GM04503 (cell line): ENCODE measurements around the gene C3orf62.
"Not testable (repeated sequence)": the region's sequence is repeated elsewhere in the genome, so short reads cannot be mapped to it uniquely, and the experiment has no call there.

Experiments used
- DNase-seq: peaks from one replicate; pipeline ENCODE4 v3.0.0-alpha.2; 2012; ENCODE audit warnings: low read depth

The C3orf62 gene

DNA sequence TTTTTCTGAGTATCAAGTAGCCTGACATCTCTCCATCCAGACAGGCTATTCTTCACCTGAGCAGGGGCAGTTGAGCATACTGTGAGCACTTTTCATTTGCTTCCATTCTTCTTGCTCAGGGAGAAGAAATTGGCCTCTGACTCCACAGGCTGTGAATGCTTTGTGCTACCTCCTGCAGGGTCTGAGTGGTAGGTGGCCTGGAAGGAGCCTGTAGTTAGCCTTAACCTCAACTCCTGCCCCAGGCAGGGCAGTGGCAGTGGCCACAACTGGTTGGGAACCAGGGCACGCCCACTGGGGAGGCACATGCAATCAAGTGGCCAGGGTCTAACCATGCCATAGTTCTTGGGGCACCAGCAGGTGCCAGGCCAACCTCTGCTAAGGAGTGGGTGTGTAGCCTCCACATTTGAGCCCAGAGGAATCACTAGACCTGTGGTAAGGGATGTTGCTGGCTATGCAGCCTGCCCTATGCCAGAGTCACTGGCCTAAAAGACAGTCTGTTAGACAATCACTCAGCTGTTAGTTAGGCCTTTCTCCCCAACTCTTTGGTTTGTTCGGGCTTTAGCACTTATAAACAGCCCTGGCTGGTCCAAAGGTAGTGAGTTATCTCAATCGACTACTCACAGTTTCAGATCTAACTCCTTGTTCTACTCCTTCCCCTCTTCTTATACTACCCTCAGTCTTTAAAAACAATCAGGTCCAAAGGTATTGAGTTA lies 7.4 kb downstream of the C3orf62 start:
- DNase-seq = no peak

DNA sequence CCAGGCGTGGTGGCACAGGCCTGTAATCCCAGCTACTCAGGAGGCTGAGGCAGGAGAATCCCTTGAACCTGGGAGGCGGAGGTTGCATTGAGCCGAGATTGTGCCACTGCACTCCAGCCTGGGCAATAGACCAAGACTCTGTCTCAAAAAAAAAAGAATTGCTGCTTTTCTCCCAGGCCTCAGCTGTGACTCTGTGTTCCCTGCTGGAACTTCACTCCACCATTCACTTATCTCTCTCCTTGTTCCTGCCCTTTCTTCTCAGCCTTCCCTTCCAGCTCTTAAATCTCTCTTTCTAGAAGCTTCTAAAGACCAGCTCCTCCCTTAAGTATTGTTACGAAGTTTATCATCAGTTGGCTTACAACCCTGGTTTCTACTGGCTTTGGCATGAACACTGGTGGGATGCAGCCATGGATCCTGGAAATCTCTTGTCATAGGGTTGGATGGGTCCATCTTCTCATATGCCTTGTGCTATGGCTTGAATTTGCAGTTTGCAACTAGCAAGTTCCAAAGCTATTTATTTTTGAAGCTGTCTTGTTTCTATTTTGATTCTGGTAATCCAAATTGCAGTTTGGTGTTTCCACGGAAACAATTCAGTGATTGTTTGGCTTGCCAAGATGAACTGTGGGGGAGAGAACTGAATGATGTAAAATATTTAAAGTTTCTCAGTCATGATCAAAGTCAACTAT lies 10.5 kb downstream of the C3orf62 start:
- DNase-seq = no peak

DNA sequence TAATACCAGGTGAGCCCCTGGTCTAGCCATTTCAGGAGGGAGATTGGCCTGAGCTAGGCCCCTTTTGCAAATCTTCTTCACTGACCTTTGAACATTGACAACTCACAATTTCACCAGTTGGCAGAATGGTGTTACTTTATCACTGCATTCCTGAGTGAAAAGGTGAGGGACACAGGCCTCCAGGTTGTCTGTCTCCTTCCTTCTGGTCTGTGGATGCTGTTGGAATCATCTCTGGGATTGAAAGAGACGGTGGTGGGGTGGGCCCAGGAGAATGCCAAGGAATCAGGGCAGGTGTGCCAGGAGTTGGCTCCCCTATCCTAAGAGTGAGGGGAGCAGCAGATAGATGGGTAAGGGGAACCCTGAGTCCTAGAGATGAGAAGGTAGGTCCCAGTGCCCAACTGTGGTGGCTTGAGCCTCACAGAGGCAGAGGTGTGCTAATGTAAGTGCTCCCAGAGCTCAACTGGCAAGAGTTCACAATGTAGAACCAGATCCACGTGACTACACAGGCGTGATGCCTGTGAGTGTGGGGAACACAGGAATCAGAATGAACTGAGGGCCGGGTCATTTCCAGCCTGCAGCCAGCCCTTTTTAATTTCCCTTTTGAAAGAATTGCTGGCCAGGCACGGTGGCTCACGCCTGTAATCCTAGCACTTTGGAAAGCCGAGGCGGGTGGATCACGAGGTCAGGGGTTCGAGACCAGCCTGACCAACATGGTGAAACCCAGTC lies 11.2 kb downstream of the C3orf62 start:
- DNase-seq = no peak

DNA sequence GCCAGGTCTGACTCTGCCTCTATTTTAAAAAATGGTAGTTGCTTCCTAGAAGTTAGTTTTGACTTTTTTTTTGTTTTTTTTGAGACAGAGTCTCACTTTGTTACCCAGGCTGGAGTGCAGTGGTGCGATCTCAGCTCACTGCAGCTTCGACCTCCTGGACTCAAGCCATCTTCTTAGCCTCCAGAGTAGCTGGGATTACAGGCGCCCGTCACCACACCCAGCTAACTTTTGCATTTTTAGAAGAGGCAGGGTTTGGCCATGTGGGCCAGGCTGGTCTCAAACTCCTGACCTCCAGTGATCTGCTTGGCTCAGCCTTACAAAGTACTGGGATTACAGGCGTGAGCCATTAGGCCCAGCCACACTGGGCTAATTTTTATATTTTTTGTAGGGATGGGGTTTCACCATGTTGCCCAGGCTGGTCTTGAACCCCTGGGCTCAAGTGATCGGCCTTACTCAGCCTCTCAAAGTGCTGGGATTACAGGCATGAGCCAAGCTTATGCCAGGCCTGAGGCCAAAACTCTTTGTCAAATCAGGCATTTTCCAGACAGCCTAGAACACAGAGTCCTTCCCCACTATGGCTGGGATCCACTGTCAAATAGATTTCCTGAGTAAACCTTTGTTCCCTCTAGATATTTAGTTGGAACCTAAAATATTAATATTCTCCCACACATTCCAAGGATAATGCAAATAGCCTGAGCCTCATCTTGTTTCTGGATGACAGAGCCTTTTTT lies 13.7 kb downstream of the C3orf62 start:
- DNase-seq = no peak

DNA sequence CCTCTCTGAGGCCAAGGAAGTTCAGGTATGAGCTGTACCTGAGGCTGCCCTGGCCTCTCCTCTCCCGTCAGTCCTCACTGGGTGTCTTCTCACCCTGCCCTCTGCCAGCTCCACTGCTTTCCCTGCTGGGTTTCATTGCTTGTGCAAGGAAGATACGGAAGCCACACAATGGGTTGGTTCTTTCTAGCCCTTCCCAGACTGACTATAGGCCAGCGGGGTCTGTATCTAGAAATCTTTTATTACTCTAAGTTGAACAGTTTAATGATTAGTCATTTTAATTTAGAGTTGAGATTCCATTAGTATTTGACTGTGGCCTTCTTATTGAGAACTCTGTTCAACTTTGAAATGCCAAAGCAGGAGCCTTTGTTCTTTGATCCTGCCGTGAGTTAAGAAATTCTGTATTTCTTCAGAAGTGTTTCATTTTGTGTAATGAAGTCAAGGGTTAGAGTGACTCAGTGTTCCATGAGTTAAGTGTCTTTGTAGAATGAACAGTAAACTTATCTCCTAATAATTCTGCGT lies 16.2 kb downstream of the C3orf62 start:
- DNase-seq = no peak

DNA sequence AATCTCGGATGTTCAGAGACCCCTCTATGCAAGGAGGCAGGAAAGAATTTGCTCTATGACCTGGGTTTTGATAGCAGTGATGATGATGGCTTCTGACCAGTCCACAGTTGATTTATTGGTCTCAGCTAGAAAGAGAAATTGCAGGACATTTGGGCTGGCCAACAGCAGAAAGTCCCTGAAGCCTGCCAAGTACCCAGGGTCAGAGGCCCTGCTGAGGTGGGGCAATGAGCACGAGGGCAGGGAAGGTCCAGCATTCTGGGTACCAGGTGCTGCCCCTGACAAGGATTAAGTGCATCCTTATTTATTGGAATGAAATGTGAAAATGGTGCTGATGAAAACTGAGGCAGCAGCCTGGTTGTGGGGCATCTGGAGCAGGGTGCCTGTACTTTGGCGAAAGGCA lies 19.8 kb downstream of the C3orf62 start:
- no peak for DNase-seq

DNA sequence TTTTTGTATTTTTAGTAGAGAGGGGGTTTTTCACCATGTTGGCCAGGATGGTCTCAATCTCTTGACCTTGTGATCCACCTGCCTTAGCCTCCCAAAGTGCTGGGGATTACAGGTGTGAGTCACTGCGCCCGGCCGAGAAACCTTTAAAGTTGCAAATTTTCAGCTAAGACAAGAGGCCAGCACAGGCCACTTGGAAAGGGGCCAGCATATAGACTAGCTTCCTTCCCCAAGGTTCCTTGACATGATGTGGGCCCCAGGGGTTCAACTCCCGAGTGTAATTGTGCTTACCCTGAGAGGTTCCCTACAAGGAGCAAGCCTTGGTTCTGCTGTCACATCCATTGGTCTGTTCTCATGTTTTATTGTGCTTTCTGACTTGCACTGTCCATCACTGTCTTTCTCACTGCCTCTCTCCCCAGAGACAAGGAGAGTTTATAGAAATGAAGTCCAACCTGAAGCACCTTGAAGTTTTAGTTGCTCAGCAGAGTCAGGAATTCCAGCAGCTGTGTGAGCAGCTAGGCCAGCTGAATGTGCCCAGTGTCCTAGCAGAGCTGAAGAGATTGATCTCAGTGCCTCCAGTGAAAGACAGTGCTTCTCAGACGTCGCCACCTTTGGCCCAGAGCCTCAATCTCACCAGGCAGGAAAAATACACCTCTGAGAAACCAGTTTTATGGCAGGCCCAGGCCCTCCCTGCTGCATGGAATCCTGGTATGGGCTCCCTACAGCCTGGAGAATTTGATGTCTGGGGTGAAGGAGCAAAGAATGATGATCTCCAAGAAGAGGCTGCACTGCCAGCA lies 21.1 kb downstream of the C3orf62 start:
- DNase-seq = no peak

DNA sequence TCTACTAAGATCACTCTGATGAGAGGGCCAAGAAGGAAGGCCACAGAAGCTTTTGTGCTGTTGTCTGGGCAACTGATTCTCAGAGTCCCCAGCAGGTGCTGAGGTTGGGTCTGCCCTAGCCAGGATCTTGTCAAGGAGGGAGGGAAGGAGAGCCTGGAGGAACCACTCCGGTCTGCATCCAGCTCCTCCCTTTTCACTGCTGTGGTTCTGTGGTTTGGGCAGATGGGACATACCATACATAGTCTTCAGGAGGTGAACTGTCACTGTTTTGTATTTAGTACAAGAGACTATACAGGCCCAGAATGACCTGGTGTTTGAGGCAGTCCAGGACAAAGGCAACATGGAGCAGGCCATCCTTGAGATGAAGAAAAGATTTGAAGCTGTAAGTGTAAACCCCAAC lies 21.9 kb downstream of the C3orf62 start:
- no peak for DNase-seq

DNA sequence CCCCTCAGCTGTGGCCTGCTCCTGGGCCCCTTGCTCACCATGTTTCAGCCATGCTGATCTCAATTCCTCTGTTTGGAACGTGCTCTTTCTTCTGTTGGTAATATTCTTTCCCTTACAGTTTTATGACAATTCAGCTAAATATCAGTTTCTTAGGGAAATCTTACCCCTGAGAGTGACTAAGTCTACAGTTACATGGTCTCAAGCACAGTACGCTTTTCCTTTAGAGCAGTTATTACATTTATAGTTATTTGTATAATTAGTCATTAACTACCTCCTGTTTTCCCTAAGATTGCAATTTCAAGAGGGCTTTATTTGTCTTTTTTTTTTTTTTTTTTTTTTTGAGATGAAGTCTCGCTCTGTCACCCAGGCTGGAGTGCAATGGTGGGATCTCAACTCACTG lies 23.5 kb downstream of the C3orf62 start:
- no peak for DNase-seq

DNA sequence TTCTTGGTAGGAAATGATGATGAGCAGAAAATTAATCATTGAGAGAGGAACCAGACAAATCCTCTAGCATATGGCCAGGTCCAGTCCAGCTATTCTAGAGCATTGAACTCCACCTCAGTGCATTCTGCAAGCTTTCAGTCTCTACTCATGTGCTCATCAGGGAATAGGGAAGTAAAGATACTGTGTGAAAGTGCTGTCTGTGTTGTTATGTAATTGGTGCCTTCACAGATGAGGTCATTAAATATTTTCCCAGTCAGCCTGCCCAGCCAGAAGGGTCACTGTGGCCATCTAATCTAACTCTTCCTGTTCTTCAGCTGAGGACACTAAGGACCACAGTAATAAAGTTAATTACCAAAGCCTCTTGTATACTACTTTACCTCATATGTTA lies 28.2 kb downstream of the C3orf62 start:
- DNase-seq = peak; percentile 34

DNA sequence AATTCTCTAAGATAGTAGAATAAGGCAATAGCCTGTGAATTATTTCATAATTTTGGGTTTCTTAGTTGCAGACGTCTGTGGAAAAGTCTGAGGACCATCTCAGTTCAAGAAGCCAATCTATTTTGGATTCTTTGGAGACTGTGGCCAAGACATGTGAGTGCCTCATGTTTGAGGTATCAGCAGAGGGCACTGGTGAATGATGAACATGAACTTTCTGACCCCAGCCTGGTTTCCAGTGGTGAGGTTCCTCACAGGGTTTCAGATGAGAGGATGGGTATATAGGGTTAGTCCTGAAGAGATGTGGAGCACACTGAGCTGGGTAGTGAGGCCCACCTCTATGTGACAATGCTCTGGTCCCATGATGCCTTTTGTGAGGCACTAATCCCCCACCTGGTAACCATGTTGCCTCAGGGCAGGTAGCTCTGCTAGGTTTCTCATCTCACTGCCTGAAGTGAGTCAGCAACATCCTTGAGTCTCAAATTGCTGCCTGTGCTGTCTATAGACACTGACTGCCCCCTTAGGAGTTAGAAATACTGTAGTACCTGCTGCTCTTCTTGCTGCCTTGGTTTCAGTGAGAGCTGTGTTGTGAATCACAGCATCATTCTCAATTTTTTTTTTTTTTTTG lies 32.3 kb downstream of the C3orf62 start:
- no peak for DNase-seq

DNA sequence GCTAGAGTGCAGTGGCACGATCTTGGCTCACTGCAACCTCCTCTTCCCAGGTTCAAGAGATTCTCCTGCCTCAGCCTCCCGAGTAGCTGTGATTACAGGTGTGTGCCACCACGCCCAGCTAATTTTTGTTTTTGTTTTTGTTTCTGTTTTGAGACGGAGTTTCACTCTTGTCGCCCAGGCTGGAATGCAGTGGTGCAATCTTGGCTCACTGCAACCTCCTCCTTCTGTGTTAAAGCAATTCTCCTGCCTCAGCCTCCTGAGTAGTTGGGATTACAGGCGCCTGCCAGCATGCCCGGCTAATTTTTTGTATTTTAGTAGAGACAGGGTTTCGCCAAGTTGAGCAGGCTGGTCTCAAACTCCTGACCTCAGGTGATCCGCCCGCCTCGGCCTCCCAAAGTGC lies 36.9 kb downstream of the C3orf62 start:
- DNase-seq = not testable (repeated sequence)

DNA sequence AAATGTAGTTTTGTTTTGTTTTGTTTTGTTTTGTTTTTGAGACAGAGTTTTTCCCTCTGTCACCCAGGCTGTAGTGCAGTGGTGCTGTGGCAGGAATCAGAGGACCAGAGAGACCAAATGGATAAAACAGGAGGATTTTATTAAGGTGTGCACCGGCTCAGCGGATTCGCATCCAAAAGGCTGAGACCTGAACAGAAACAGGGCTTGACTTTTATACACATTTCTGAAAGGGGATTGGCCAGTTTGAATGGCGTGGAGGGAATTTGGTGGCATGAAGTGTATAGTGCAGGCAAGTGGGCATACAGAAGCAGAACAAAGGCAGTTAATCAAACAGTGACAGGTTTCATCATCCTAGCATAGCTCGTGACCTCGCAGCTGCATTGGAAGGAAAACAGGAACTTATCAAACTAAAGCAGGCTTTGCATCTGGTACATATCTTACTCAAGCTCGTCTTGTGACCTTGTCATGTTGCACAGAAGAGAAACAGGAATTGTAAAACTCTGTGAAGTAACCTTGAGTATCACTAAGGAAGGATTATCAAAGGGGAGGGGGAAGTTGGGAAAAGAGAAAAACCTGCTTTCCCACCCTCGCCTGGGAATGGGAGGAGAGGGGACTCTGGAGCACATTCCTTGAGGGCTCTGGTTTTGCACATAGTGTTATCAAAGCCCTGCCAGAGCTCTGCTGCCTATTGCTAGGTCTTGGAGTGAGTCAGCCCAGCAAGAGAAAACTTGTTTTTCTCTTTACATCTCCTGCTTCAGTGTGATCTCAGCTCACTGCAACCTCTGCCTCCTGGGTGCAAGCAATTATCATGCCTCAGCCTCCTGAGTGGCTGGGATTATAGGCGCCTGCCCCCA lies 38.5 kb downstream of the C3orf62 start:
- no peak for DNase-seq

DNA sequence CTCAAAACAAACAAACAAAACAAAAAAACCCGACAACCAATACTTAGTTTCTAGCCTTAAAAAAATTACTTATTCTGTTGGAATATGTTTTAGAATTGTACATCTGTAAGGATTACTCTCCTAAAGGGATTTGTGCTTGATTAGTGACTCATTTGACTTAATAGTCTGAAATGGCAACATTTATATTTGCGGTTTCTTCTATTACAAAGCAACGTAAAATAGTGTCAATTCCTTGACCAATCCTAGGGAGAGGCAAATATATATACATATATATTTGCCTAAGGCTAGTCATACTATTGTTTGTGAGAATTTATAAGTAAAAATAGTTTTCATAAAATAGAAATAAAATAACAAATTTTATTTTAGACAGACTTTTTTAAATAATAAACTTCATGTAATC lies 39.7 kb downstream of the C3orf62 start:
- no peak for DNase-seq

DNA sequence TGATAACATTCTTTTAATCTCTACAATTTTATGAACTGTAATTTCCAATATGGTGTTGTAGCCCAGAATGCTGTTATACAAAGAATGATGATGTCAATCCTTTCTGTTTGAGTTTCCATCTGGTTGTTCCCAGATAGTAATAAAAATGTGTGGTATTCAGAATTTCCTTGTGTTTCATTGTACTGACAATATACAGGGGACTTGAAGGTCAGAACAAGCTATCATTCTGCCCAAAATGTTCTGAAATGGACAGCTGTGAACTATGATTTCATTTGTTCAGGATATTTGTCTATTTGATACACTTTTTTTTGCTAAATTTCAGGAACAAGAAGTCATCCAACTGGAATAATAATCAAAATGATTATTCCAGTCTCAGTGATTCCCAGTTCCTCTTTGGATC lies 40.8 kb downstream of the C3orf62 start:
- no peak for DNase-seq

DNA sequence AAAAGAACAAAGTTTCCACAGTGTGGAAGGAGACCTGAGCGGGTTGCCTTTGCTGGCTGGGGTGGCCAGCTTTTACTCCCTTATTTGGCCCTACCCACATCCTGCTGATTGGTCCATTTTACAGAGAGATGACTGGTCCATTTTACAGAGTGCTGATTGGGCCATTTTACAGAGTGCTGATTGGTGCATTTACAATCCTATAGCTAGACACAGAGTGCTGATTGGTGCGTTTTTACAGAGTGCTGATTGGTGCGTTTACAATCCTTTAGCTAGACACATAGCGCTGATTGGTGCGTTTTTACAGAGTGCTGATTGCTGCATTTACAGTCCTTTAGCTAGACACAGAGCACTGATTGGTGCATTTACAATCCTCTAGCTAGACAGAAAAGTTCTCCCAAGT lies 48.2 kb downstream of the C3orf62 start:
- DNase-seq = not testable (repeated sequence)

DNA sequence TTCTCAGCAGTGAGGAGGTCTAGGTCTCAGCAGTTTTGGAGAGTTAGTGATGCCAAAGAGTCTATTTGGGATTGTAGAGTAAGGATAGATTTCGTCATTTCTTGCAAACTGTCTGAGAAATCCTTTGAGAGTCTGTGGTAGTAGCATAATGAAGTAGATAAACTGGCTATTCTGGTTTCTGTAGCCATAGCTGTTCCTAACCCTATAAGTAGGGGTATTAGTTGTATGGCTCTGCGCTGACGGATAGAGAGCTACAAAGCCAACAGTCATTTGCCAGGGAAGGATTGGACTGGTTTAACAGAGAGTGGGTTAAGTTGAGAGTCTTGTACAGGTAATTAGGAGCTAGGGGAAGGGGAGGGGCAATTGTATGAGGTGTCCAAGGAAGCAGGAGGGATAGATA lies 55.0 kb downstream of the C3orf62 start:
- no peak for DNase-seq

DNA sequence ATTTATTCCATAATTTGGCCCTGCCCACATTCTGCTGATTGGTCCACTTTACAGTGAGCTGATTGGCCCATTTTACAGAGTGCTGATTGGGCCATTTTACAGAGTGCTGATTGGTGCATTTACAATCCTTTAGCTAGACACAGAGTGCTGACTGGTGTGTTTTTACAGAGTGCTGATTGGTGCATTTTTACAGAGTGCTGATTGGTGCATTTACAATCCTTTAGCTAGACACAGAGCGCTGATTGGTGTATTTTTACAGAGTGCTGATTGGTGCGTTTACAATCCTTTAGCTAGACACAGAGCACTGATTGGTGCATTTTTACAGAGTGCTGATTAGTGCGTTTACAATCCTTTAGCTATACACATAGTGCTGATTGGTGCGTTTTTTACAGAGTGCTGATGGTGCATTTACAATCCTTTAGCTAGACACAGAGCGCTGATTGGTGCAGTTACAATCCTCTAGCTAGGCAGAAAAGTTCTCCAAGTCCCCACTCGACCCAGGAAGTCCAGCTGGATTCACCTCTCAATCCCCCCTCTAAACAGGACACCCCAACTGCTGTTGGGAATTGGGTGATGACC lies 56.0 kb downstream of the C3orf62 start:
- DNase-seq = not testable (repeated sequence)

DNA sequence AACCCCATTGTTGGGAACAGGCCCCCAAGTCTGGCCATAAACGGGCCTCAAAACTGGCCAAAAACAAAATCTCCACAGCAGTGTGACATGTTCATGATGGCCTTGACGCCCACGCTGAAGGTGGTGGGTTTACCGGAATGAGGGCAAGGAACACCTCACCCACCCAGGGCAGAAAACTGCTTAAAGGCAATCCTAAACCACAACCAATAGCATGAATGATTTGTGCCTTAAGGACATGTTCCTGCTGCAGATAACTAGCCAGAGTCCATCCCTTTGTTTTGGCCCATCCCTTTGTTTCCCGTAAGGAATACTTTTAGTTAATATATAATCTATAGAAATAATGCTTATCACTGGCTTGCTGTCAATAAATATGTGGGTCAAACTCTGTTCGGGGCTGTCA lies 57.9 kb downstream of the C3orf62 start:
- no peak for DNase-seq
